HepG2 (cell line): Measurements from ENCODE around the gene CROCC. TPM values are rescaled to one million over a fixed set of nuclear protein-coding genes. Genes with fewer than 3 reads are reported as not detected.
"Not testable (repeated sequence)": the region's sequence is repeated elsewhere in the genome, so short reads cannot be mapped to it uniquely, and the experiment has no call there.

Experiments
- ATAC-seq: fragments of 200-7000 bp; cut with Tn5 transposase; 3 replicates; pipeline ENCODE4 v1.9.1; 2020; ENCODE audit warnings: mild to moderate bottlenecking, moderate library complexity
- BruUV-seq: library from RNA; stranded (reverse); fragments of 400-500 nt; replicated peaks from 2 replicates; lab custom pipeline; 2021; lab: Mats Ljungman, UMichigan
- CTCF ChIA-PET: fragments of 300-600 bp; formaldehyde crosslinking; extraction: SDS; loops from one replicate; lab custom pipeline; 2021; ENCODE audit warnings: low total read pairs, inconsistent platforms, low intra/inter-chr PET ratio; lab: Yijun Ruan, JAX
- POLR2A ChIA-PET: fragments of 350-600 bp; sonication (Branson Sonifier 250); formaldehyde crosslinking; loops from one replicate; lab custom pipeline; 2020; ENCODE audit warnings: antibody characterized with exemption, inconsistent platforms; lab: Yijun Ruan, JAX
- DNase-seq: peaks from one replicate; pipeline ENCODE4 v3.0.0-alpha.2; 2015; ENCODE audit warnings: low spot score
- FAIRE-seq: peaks from 3 replicates; lab custom pipeline; 2011; peaks lifted over from hg19 to GRCh38; lab: Jason Lieb, UNC
- H2AFZ ChIP-seq: one replicate; pipeline ENCODE4 v1.6.1; 2011; ENCODE audit warnings: low read length, inconsistent platforms
- H3K27ac ChIP-seq: fragments of 300-600 bp; 3 replicates; pipeline ENCODE4 v1.8.0; 2011; ENCODE audit warnings: mixed run types, mild to moderate bottlenecking, mixed read lengths, low read length, inconsistent platforms; ENCODE audit not compliant: insufficient read depth; ENCODE audit errors: extremely low read length
- H3K27me3 ChIP-seq, 2 experiments: fragments of 200-600 bp in 1 of 2; 2 replicates in 1 of 2; 3 replicates in 1 of 2; pipeline versions ENCODE4 v1.6.0 to v1.8.0; 2011; ENCODE audit warnings: low read length in 2 of 2, mild to moderate bottlenecking in 2 of 2, moderate library complexity in 2 of 2, inconsistent platforms in 1 of 2; ENCODE audit not compliant: insufficient read depth in 2 of 2, control insufficient read depth in 1 of 2
- H3K36me3 ChIP-seq, 2 experiments: fragments of 200-600 bp in 1 of 2; replicated peaks in 1 of 2; 2 replicates in 1 of 2; 3 replicates in 1 of 2; pipeline versions ENCODE4 v1.5.1 to v1.8.0; 2011; ENCODE audit warnings: low read length in 2 of 2, inconsistent platforms in 1 of 2; ENCODE audit not compliant: insufficient read depth in 2 of 2, control insufficient read depth in 1 of 2
- H3K4me1 ChIP-seq: 2 replicates; pipeline ENCODE4 v1.5.1; 2012; ENCODE audit warnings: low read length, inconsistent platforms; ENCODE audit not compliant: insufficient read depth
- H3K4me2 ChIP-seq: 2 replicates; pipeline ENCODE4 v1.6.0; 2011; ENCODE audit warnings: low read depth, low read length, inconsistent platforms
- H3K4me3 ChIP-seq, 3 experiments: fragments of 200-600 bp in 1 of 3; sonication (generic), shearing (Covaris generic) in 1 of 3; replicated peaks in 1 of 3; 2 replicates each; pipeline ENCODE4 v1.5.1; 2011 to 2016; ENCODE audit warnings: low read length in 3 of 3, inconsistent platforms in 2 of 3, low read depth in 2 of 3, mild to moderate bottlenecking in 2 of 3, control low read depth in 1 of 3, mixed read lengths in 1 of 3; ENCODE audit not compliant: insufficient read depth in 1 of 3
- H3K79me2 ChIP-seq: one replicate; pipeline ENCODE4 v1.6.1; 2011; ENCODE audit warnings: low read length, inconsistent platforms; ENCODE audit not compliant: insufficient read depth
- H3K9ac ChIP-seq: 2 replicates; pipeline ENCODE4 v1.6.0; 2011; ENCODE audit warnings: mild to moderate bottlenecking, low read depth, low read length, inconsistent platforms; ENCODE audit not compliant: insufficient read depth
- H3K9me3 ChIP-seq: 2 replicates; pipeline ENCODE4 v1.5.1; 2012; ENCODE audit warnings: mild to moderate bottlenecking, low read length
- H4K20me1 ChIP-seq: 2 replicates; pipeline ENCODE4 v1.6.0; 2011; ENCODE audit warnings: inconsistent platforms, mild to moderate bottlenecking, low read length, moderate library complexity; ENCODE audit not compliant: insufficient read depth
- WGBS: methylation state at CpG from one replicate; pipeline ENCODE4 v1.1.6; 2017; ENCODE audit warnings: low lambda C conversion rate; 5-methylcytosine and 5-hydroxymethylcytosine counted together
- in situ Hi-C: cut with HindIII; loops from 2 replicates; pipeline ENCODE4 v1.10.0; 2017; ENCODE audit warnings: low pct_unique_long_range_greater_than_20kb; ENCODE audit not compliant: extremely low pct_ligation_motif_present
- intact Hi-C: fragments of 100-400 bp; cut with micrococcal nuclease; formaldehyde crosslinking; loops from one replicate; pipeline ENCODE4 v1.10.0; 2022; ENCODE audit not compliant: unreplicated experiment
- polyA plus RNA-seq, 8 experiments: library from polyadenylated mRNA; depleted of rRNA in 3 of 8; stranded (reverse) in 7 of 8; unstranded in 1 of 8; fragments of >200 nt; fragmentation: Illumina TruSeq in 4 of 8; extraction: Trizol in 4 of 8; gene quantifications; 2 replicates each; pipeline versions ENCODE4 v1.2.1 to v1.2.3, GENCODE V29; 2011 to 2016; ENCODE audit warnings: low read depth in 4 of 8, missing spikeins in 1 of 8, mixed read lengths in 1 of 8; ENCODE audit not compliant: insufficient read depth in 1 of 8
- total RNA-seq, 5 experiments: library from RNA; depleted of rRNA; stranded (reverse); fragments of >200 nt; fragmentation: Illumina TruSeq; extraction: Trizol; gene quantifications; 2 replicates each; pipeline ENCODE4 v1.2.3, GENCODE V29; 2016; ENCODE audit warnings: low read depth in 1 of 5
- TF ChIP-seq, protein P1 (sequence below): sonication (generic); formaldehyde crosslinking; IDR thresholded peaks from 2 replicates; pipeline ENCODE4 v1.5.0; 2020; ENCODE audit warnings: mild to moderate bottlenecking, missing genetic modification reagents, moderate library complexity
- TF ChIP-seq, protein P2 (sequence below): sonication (generic); formaldehyde crosslinking; IDR thresholded peaks from 2 replicates; pipeline ENCODE4 v1.4.0; 2020; ENCODE audit warnings: mild to moderate bottlenecking, missing genetic modification reagents

CROCC gene
- total and polyA plus RNA-seq, 2 of the 13 experiments (the other 11 are each of a cell fraction or from before 2014, with no cell fraction given), result 7.8 to 15.5 TPM

DNA sequence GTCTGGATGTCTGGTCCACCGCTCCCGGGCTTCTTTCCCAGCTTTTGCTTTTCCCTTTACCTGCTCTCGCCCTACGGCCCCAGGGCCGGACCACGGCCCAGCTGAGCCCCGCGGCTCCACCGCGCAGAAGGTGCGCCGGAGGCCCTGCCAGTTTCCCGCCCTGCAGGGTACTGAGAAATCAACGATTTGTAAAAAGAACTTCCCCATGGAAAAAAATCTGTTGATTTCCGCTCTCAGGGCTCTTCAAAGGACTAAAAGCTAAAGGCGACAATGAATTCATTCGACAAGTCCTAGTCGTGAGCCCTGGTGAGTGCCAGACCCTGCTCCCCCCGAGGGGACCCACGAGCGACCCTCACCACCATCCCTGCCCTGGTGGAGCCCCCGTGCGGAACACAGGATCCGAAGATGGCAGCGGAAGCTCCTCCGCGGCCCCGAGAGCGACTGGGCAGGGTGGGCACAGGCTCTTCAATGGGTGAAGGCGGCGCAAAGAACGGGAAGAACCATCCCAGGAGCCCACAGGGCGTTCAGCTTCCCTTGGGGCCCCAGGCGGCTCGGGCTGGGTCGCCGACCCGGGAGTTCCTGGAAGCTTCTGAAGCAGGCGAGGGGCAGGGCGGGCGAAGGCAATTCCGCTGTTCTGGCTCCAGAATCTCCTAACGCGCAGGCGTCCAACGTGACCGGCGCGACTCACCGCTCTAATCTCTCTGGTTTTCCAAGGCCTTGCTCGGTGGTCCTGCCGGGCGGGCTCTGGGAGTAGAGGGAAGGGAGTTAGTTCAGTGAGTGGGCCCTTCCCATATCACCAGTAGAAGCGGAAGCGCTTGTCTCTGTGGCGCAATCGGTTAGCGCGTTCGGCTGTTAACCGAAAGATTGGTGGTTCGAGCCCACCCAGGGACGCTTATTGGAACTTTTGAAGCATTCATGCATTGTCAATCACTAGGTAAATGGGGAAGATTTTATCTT is 32.6 kb upstream of the CROCC start:
- no peak overlapping the region for H3K27ac ChIP-seq
- H3K4me3 ChIP-seq, result no peak overlapping the region
- no peaks in the 10 kb centered on the region for H4K20me1 ChIP-seq
- H3K9me3 ChIP-seq, result no peaks in the 10 kb centered on the region
- ATAC-seq, result no peak
- DNase-seq, result no peak
- H3K27me3 ChIP-seq, result peaks cover 0 to 11% of the 10 kb centered on the region in 2 experiments; a peak in 2 of 5 replicates
- H3K36me3 ChIP-seq, result no peaks in the 10 kb centered on the region
- POLR2A ChIA-PET, result no interaction called here
- intact Hi-C loops (no loop called here), in situ Hi-C loops (no loop called here)
- 0 out of 2 replicates have a peak, but pooled peaks cover 4% of the 10 kb centered on the region for H3K4me1 ChIP-seq
- FAIRE-seq, result no peak
- H3K79me2 ChIP-seq, result no peaks in the 10 kb centered on the region
- TF ChIP-seq, protein P1, sequence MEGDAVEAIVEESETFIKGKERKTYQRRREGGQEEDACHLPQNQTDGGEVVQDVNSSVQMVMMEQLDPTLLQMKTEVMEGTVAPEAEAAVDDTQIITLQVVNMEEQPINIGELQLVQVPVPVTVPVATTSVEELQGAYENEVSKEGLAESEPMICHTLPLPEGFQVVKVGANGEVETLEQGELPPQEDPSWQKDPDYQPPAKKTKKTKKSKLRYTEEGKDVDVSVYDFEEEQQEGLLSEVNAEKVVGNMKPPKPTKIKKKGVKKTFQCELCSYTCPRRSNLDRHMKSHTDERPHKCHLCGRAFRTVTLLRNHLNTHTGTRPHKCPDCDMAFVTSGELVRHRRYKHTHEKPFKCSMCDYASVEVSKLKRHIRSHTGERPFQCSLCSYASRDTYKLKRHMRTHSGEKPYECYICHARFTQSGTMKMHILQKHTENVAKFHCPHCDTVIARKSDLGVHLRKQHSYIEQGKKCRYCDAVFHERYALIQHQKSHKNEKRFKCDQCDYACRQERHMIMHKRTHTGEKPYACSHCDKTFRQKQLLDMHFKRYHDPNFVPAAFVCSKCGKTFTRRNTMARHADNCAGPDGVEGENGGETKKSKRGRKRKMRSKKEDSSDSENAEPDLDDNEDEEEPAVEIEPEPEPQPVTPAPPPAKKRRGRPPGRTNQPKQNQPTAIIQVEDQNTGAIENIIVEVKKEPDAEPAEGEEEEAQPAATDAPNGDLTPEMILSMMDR (CRISPR knock-in tag), result no peak
- TF ChIP-seq, protein P2, sequence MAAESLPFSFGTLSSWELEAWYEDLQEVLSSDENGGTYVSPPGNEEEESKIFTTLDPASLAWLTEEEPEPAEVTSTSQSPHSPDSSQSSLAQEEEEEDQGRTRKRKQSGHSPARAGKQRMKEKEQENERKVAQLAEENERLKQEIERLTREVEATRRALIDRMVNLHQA (CRISPR knock-in tag), result no peak
- WGBS, result 71% methylated on average over 62 of the region's 63 CpGs
- no peak overlapping the region for H3K4me2 ChIP-seq
- H3K9ac ChIP-seq, result no peak overlapping the region
- no peak overlapping the region for H2AFZ ChIP-seq
- CTCF ChIA-PET, result no interaction called here
- no TSS peak for BruUV-seq

DNA sequence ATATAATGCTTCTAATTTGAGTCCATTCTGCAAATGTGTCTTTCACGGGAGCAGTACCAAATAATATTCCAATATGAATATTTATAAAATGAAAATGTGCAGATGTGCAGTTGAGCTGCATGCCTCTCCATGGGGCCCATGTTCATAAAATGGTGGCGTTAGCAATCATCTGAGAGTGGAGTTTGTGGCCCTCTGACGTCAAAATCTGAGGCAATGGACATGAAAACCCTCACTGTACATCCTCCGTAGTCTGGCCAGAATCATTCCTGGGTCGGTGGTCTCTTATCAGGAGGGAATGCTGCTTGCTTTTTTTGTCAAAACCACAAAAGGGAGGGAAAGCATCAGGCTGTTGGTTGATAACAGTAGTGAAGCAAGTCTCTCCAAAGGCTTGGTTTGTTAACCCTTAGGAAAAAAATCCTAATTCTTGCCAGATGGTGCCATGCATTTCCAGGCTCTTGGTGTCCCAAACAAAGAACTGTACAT is 31.2 kb upstream of the CROCC start:
- WGBS, result 19% methylated on average over 5 of the region's 5 CpGs
- H4K20me1 ChIP-seq, H3K4me1 ChIP-seq, H3K9ac ChIP-seq, in situ Hi-C loops, H3K9me3 ChIP-seq, H3K4me2 ChIP-seq, FAIRE-seq, ATAC-seq, CTCF ChIA-PET, H2AFZ ChIP-seq, intact Hi-C loops, H3K27ac ChIP-seq, H3K79me2 ChIP-seq, BruUV-seq, H3K36me3 ChIP-seq, H3K4me3 ChIP-seq, DNase-seq: not testable (repeated sequence)
- POLR2A ChIA-PET, result interaction anchor here (1.6 kb wide), 1 partner anchor 15 kb away, joined by 4 read pairs; no protein-coding TSS in a partner anchor
- H3K27me3 ChIP-seq, result peaks cover 0 to 11% of the 10 kb centered on the region in 2 experiments; a peak in 2 of 5 replicates

DNA sequence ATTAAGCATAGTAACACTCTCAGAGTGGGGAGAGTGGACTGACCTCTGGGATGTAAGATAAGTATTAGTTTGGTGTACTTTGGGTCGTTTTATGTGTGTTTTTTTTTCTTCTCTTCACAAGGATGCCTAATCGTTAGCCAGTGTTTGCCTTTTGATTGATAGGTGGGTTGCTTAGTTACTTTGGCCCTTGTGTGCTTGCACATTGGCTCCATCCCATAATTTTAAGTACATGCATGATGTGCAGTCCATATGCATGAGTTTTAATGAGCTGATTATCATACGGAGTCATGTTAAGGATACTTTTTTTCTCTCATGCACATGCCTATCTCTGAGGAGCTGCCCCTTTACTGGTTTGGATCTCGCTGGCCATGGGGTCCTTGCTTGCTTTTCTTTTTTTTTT is 30.7 kb upstream of the CROCC start:
- 6% methylated on average over 4 of the region's 4 CpGs for WGBS
- ATAC-seq, H3K79me2 ChIP-seq, H3K27me3 ChIP-seq, H4K20me1 ChIP-seq, in situ Hi-C loops, H3K4me3 ChIP-seq, FAIRE-seq, H2AFZ ChIP-seq, H3K27ac ChIP-seq, H3K9ac ChIP-seq, intact Hi-C loops, BruUV-seq, H3K4me1 ChIP-seq, H3K9me3 ChIP-seq, H3K36me3 ChIP-seq, CTCF ChIA-PET, DNase-seq, H3K4me2 ChIP-seq: not testable (repeated sequence)
- POLR2A ChIA-PET, result interaction anchor here (1.6 kb wide), 1 partner anchor 14 kb away, joined by 4 read pairs; no protein-coding TSS in a partner anchor
